Lung (tissue), 12 donors: ENCODE data around the gene AGAP1. TPM values are rescaled to one million over a fixed set of nuclear protein-coding genes. Genes with fewer than 3 reads are reported as not detected.

Source experiments
- ATAC-seq: fragments of 200-7000 bp; cut with Tn5 transposase; one replicate; pipeline ENCODE4 v1.9.1; 2020; ENCODE audit warnings: moderate number of reproducible peaks; ENCODE audit not compliant: insufficient read depth, low FRiP score
- DNase-seq, 3 donors: peaks; one replicate each; pipeline ENCODE4 v3.0.0-alpha.2; 2013 to 2017
- H3K27ac ChIP-seq, 2 donors: one replicate each; pipeline ENCODE4 v1.5.1; 2013; ENCODE audit warnings: mild to moderate bottlenecking in 2 of 2, moderate library complexity in 2 of 2, control low read depth in 1 of 2, inconsistent platforms in 1 of 2, low read depth in 1 of 2, low read length in 1 of 2
- H3K27me3 ChIP-seq, 3 donors: one replicate each; pipeline ENCODE4 v1.5.1; 2013; ENCODE audit warnings: low read length in 2 of 3; ENCODE audit not compliant: control insufficient read depth in 3 of 3, insufficient read depth in 3 of 3
- H3K36me3 ChIP-seq, 4 donors: one replicate each; pipeline ENCODE4 v1.5.1; 2013; ENCODE audit warnings: low read length in 4 of 4, mild to moderate bottlenecking in 1 of 4, moderate library complexity in 1 of 4; ENCODE audit not compliant: control insufficient read depth in 4 of 4, insufficient read depth in 4 of 4
- H3K4me1 ChIP-seq, 5 donors: one replicate each; pipeline ENCODE4 v1.5.1; 2013; ENCODE audit warnings: low read length in 5 of 5, mild to moderate bottlenecking in 2 of 5, moderate library complexity in 1 of 5; ENCODE audit not compliant: control insufficient read depth in 5 of 5, insufficient read depth in 5 of 5
- H3K4me3 ChIP-seq: one replicate; pipeline ENCODE4 v1.5.1; 2013; ENCODE audit warnings: mild to moderate bottlenecking, control low read depth, moderate library complexity
- H3K9ac ChIP-seq, 2 donors: one replicate each; pipeline ENCODE4 v1.5.1; 2013; ENCODE audit warnings: low read length in 2 of 2, control low read depth in 1 of 2; ENCODE audit not compliant: insufficient read depth in 1 of 2
- H3K9me3 ChIP-seq, 4 donors: one replicate each; pipeline ENCODE4 v1.5.1; 2013; ENCODE audit warnings: low read length in 3 of 4, mild to moderate bottlenecking in 1 of 4, moderate library complexity in 1 of 4; ENCODE audit not compliant: control insufficient read depth in 4 of 4, insufficient read depth in 3 of 4
- WGBS, 2 donors: extraction: QIAGEN DNeasy Blood & Tissue Kit; methylation state at CpG; one replicate each; pipeline ENCODE4 v1.1.7; 2013; 5-methylcytosine and 5-hydroxymethylcytosine counted together
- polyA plus RNA-seq, 2 donors: library from polyadenylated mRNA; stranded (reverse); fragments of 200-250 nt; gene quantifications; one replicate each; pipeline ENCODE4 v1.2.1, GENCODE V29; 2013
- total RNA-seq, 2 donors: library from RNA; depleted of rRNA in 1 of 2; stranded (reverse); fragments of >200 nt in 1 of 2; gene quantifications; one replicate each; pipeline ENCODE4 v1.2.1, GENCODE V29; 2014 to 2021
- TF ChIP-seq, protein P1 (sequence below): IDR thresholded peaks from 2 replicates; pipeline ENCODE4 v1.5.1; 2012; ENCODE audit warnings: mild to moderate bottlenecking; ENCODE audit errors: control extremely low read depth, extremely low read depth
- donor health status: control.
- donor health status: control.
- donor health status: Bipolar disorder and iron deficiency.
- donor health status: healthy.
- donor health status: DM: yes; HTN: yes; CAD: no.

The AGAP1 gene
- total and polyA plus RNA-seq, 4 donors, result 6.6 to 39.4 (median 20.2) TPM

DNA sequence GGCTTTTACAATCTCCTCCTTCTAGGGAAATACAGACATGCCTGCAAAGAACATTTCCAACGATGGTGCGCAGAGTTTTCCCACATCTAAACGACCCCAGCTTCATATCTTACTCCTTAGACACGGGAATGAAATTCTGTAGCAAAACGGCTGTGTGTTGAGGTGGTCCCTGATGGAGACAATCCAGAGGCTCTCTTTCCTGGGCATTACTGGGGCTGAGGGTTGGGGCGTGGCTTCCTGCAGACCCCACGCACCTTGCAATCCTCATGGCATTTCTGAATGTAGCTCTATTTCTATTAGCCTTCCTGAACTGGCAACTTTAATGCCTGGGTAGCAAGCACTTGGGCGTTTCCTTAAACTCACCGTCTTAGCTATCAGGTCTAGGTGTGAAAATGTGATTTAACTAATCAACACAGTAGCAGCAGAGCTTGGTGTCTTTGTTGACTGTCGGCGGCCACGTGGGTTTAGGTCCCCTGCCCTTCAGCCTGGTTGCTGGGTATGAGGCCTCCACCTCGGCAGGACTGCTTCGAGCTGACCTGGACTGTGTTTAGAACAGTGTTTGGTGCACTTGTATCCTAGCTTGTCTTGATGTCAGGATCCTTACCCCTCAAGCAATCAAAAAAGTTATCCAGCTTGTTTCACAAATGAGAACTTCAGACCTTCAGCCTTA, 431.5 kb downstream of the AGAP1 start:
- H3K9ac ChIP-seq, result no peak overlapping the region
- no peaks in the 10 kb centered on the region for H3K9me3 ChIP-seq
- ATAC-seq (no peak), DNase-seq (no peak)
- H3K36me3 ChIP-seq, result peaks cover 0 to 5% (median 0%) of the 10 kb centered on the region in 4 donors
- no peaks in the 10 kb centered on the region for H3K4me1 ChIP-seq
- no peak overlapping the region for H3K27ac ChIP-seq
- no peaks in the 10 kb centered on the region for H3K27me3 ChIP-seq
- H3K4me3 ChIP-seq, result no peak overlapping the region
- WGBS, 2 donors, result 77 to 86% methylated on average over 14 of the region's 14 CpGs
- TF ChIP-seq, protein P1, sequence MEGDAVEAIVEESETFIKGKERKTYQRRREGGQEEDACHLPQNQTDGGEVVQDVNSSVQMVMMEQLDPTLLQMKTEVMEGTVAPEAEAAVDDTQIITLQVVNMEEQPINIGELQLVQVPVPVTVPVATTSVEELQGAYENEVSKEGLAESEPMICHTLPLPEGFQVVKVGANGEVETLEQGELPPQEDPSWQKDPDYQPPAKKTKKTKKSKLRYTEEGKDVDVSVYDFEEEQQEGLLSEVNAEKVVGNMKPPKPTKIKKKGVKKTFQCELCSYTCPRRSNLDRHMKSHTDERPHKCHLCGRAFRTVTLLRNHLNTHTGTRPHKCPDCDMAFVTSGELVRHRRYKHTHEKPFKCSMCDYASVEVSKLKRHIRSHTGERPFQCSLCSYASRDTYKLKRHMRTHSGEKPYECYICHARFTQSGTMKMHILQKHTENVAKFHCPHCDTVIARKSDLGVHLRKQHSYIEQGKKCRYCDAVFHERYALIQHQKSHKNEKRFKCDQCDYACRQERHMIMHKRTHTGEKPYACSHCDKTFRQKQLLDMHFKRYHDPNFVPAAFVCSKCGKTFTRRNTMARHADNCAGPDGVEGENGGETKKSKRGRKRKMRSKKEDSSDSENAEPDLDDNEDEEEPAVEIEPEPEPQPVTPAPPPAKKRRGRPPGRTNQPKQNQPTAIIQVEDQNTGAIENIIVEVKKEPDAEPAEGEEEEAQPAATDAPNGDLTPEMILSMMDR, result no peak

GRCh38 chr2:235926229-235926628, 432.4 kb downstream of the AGAP1 start:
- TF ChIP-seq, protein P1, result no peak
- Histone ChIP-seq H3K9me3 (no peaks in the 10 kb centered on the region), H3K27ac (no peak overlapping the region), H3K9ac (no peak overlapping the region), H3K4me3 (no peak overlapping the region), H3K4me1 (no peaks in the 10 kb centered on the region), H3K27me3 (no peaks in the 10 kb centered on the region), H3K36me3 (peaks cover 0 to 9% (median 0%) of the 10 kb centered on the region in 4 donors)
- DNase-seq (no peak), ATAC-seq (no peak)
- WGBS, 2 donors, result 91 to 95% methylated on average over 7 of the region's 7 CpGs

DNA sequence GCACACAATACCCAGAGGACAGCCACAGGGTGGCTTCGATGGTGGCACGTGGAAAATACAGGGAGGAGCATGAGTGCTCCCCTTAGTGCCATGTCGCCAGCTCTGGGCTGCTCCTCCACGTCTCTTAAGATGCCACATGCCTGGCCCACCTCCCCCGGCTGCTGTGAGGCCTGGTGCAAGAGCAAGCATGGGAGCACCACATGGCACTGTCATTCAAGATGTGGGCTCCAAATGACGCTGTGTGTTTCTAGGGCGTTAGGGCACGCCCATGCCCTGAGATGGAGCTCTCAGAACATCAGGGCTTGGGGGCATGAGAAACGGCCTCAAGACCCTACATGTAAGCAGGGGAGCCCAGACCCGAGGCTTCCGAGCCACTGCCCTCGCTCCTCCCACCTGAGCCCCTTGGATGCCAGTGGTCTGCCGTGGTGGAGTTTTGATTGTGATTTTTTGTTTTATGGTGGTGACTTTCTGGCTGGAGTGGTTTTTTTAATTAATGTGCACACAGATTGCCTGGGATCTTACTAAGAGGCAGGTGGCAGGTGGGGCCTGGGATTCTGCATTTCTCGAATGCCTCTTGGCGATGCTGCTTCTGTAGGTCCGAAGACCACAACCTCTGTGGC, 435.0 kb downstream of the AGAP1 start:
- Histone ChIP-seq H3K27ac (no peak overlapping the region), H3K36me3 (peaks cover 0 to 17% (median 4%) of the 10 kb centered on the region in 4 donors), H3K4me1 (no peaks in the 10 kb centered on the region), H3K9ac (no peak overlapping the region), H3K9me3 (no peaks in the 10 kb centered on the region), H3K27me3 (no peaks in the 10 kb centered on the region), H3K4me3 (no peak overlapping the region)
- 95 to 98% methylated on average over 16 of the region's 16 CpGs for WGBS, 2 donors
- DNase-seq (no peak), ATAC-seq (no peak)
- TF ChIP-seq, protein P1, result no peak
